ENCODE results near the gene ANXA5. TPM values are rescaled to one million over a fixed set of nuclear protein-coding genes. Genes with fewer than 3 reads are reported as not detected.

The ANXA5 gene
- polyA plus RNA-seq (2012; ENCODE audit: insufficient read depth, insufficient read length, low read depth), result 58.4 TPM

- Histone ChIP-seq H3K4me3 (ENCODE audit: low read depth, low read length) (peak within 1 kb of the TSS; percentile 93), H3K36me3 (no peaks in the 10 kb centered on the region), H3K9me3 (no peaks in the 10 kb centered on the region), H3K4me1 (no peaks in the 10 kb centered on the region), H3K27me3 (no peaks in the 10 kb centered on the region)
- peak; percentile 91 for DNase-seq
- TF ChIP-seq CTCF (IDR thresholded peaks at IDR 0.05; ENCODE audit: low read depth, low read length), result peak; percentile 32
These were observed at the start of gene ANXA5 for GRCh38 chr4:121696581-121697461. TSS of gene ANXA5 (minus strand) at chr4:121696980. CDS start at chr4:121696589, 391 bp downstream.

GRCh38 chr4:121742794-121743193 lies 46.0 kb upstream of the ANXA5 start:
- H3K9me3 ChIP-seq, result no peaks in the 10 kb centered on the region
- no peak for DNase-seq
- H3K36me3 ChIP-seq, result no peaks in the 10 kb centered on the region
- no peak overlapping the region for H3K4me3 ChIP-seq (ENCODE audit: low read depth, low read length)
- TF ChIP-seq CTCF (IDR thresholded peaks at IDR 0.05; ENCODE audit: low read depth, low read length), result no peak
- H3K4me1 ChIP-seq, result no peaks in the 10 kb centered on the region
- H3K27me3 ChIP-seq, result no peaks in the 10 kb centered on the region

- H3K36me3 ChIP-seq, result no peaks in the 10 kb centered on the region
- H3K4me1 ChIP-seq, result no peaks in the 10 kb centered on the region
- DNase-seq, result no peak
- H3K4me3 ChIP-seq (ENCODE audit: low read depth, low read length), result no peak overlapping the region
- no peaks in the 10 kb centered on the region for H3K27me3 ChIP-seq
- no peak for TF ChIP-seq CTCF (IDR thresholded peaks at IDR 0.05; ENCODE audit: low read depth, low read length)
- no peaks in the 10 kb centered on the region for H3K9me3 ChIP-seq
These were observed 45.0 kb upstream of the ANXA5 start for GRCh38 chr4:121741751-121742150.

GRCh38 chr4:121740796-121741409 lies 44.1 kb upstream of the ANXA5 start:
- H3K27me3 ChIP-seq, result no peaks in the 10 kb centered on the region
- H3K4me1 ChIP-seq, result no peaks in the 10 kb centered on the region; the same call in 1 of the 2 replicates
- H3K4me3 ChIP-seq (ENCODE audit: low read depth, low read length), result no peak overlapping the region
- H3K36me3 ChIP-seq, result no peaks in the 10 kb centered on the region
- H3K9me3 ChIP-seq, result no peaks in the 10 kb centered on the region
- TF ChIP-seq CTCF (IDR thresholded peaks at IDR 0.05; ENCODE audit: low read depth, low read length), result no peak
- no peak for DNase-seq

- Histone ChIP-seq H3K9me3 (no peaks in the 10 kb centered on the region), H3K27me3 (peaks cover 9% of the 10 kb centered on the region; the same call in 1 of the 2 replicates), H3K36me3 (no peaks in the 10 kb centered on the region), H3K4me3 (ENCODE audit: low read depth, low read length) (no peak overlapping the region), H3K4me1 (no peaks in the 10 kb centered on the region; the same call in 1 of the 2 replicates)
- TF ChIP-seq CTCF (IDR thresholded peaks at IDR 0.05; ENCODE audit: low read depth, low read length), result no peak
- DNase-seq, result no peak
These were observed 42.8 kb upstream of the ANXA5 start for GRCh38 chr4:121739575-121739974.

Data from BE2C (cell line).